Measurements from ENCODE around the gene DHRSX. TPM values are rescaled to one million over a fixed set of nuclear protein-coding genes. Genes with fewer than 3 reads are reported as not detected.
"Not testable (repeated sequence)": the region's sequence is repeated elsewhere in the genome, so short reads cannot be mapped to it uniquely, and the experiment has no call there.

The DHRSX gene
- total RNA-seq, 1 experiment from 2014 or later, result 16.9 TPM

GRCh38 chrX:2351999-2352995, 148.5 kb downstream of the DHRSX start:
- DNase-seq (ENCODE audit: low read depth), result peak; percentile 97

GRCh38 chrX:2351321-2351720, 149.5 kb downstream of the DHRSX start:
- peak; percentile 81 for DNase-seq (ENCODE audit: low read depth)

- not testable (repeated sequence) for DNase-seq (ENCODE audit: low read depth)
Observed at GRCh38 chrX:2350703-2351102, 150.1 kb downstream of the DHRSX start.

- not testable (repeated sequence) for DNase-seq (ENCODE audit: low read depth)
Observed at GRCh38 chrX:2350036-2350435, 150.7 kb downstream of the DHRSX start.

GRCh38 chrX:2348211-2348610, 152.6 kb downstream of the DHRSX start:
- no peak for DNase-seq (ENCODE audit: low read depth)

GRCh38 chrX:2346158-2346557, 154.6 kb downstream of the DHRSX start:
- no peak for DNase-seq (ENCODE audit: low read depth)

GRCh38 chrX:2345562-2345961, 155.2 kb downstream of the DHRSX start:
- no peak for DNase-seq (ENCODE audit: low read depth)

- DNase-seq (ENCODE audit: low read depth), result no peak
Observed at GRCh38 chrX:2343413-2343812, 157.4 kb downstream of the DHRSX start.

GRCh38 chrX:2342874-2343273, 157.9 kb downstream of the DHRSX start:
- DNase-seq (ENCODE audit: low read depth), result peak; percentile 66

GRCh38 chrX:2342281-2342688, 158.5 kb downstream of the DHRSX start:
- no peak for DNase-seq (ENCODE audit: low read depth)

- DNase-seq (ENCODE audit: low read depth), result no peak
Observed at GRCh38 chrX:2340991-2341390, 159.8 kb downstream of the DHRSX start.

GRCh38 chrX:2336181-2336580, 164.6 kb downstream of the DHRSX start:
- DNase-seq (ENCODE audit: low read depth), result no peak

- no peak for DNase-seq (ENCODE audit: low read depth)
Observed at GRCh38 chrX:2334237-2334636, 166.5 kb downstream of the DHRSX start.

GRCh38 chrX:2332252-2332651, 168.5 kb downstream of the DHRSX start:
- DNase-seq (ENCODE audit: low read depth), result no peak

- no peak for DNase-seq (ENCODE audit: low read depth)
Observed at GRCh38 chrX:2330910-2331309, 169.9 kb downstream of the DHRSX start.

- DNase-seq (ENCODE audit: low read depth), result no peak
Observed at GRCh38 chrX:2330487-2330886, 170.3 kb downstream of the DHRSX start.

- no peak for DNase-seq (ENCODE audit: low read depth)
Observed at GRCh38 chrX:2327423-2327822, 173.4 kb downstream of the DHRSX start.

- DNase-seq (ENCODE audit: low read depth), result no peak
Observed at GRCh38 chrX:2325076-2325784, 175.5 kb downstream of the DHRSX start.

- DNase-seq (ENCODE audit: low read depth), result no peak
Observed at GRCh38 chrX:2324151-2324550, 176.6 kb downstream of the DHRSX start.

- DNase-seq (ENCODE audit: low read depth), result no peak
Observed at GRCh38 chrX:2321411-2321810, 179.4 kb downstream of the DHRSX start.

- DNase-seq (ENCODE audit: low read depth), result peak; percentile 77
Observed at GRCh38 chrX:2320580-2321327, 180.0 kb downstream of the DHRSX start.

- DNase-seq (ENCODE audit: low read depth), result no peak
Observed at GRCh38 chrX:2320089-2320488, 180.7 kb downstream of the DHRSX start.

Measured in RPMI7951 (cell line).